ENCODE measurements around the gene TMEM97. TPM values are rescaled to one million over a fixed set of nuclear protein-coding genes. Genes with fewer than 3 reads are reported as not detected.
"Not testable (repeated sequence)": the region's sequence is repeated elsewhere in the genome, so short reads cannot be mapped to it uniquely, and the experiment has no call there.

Gene TMEM97
- total RNA-seq = 26.9 and 30.3 TPM in 2 replicates

GRCh38 chr17:28318759-28319597 is at the start of gene TMEM97:
TSS of gene TMEM97 (plus strand) at chr17:28319200. CDS start at chr17:28319240, 40 bp downstream.
- intact Hi-C loops (cut with micrococcal nuclease) = loop anchor here (1.0 to 5.0 kb wide), 10 partner anchors 16 to 510 kb away; partner anchors contain the start of genes IFT20, LYRM9, POLDIP2 and SARM1

DNA sequence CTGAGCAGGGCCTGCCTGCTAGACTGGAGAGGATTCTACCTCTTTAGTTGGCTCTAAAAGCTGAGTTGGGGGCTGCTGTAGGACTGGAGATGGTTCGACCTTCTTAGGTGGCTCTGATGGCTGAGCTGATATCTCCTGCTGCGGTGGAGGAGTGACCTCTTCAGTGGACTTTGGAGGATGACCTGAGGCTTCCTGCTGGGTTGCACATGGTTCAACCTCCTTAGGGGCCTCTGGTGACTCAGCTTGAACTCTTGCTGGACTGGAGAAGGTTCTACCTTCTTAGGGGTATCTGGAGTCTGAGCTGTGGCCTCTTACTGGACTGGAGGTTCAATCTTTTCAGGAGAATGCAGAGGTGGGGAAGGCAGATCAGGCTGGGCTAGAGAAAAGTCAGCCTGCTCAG is 48.9 kb upstream of the TMEM97 start:
- intact Hi-C loops (cut with micrococcal nuclease) = no loop called here

DNA sequence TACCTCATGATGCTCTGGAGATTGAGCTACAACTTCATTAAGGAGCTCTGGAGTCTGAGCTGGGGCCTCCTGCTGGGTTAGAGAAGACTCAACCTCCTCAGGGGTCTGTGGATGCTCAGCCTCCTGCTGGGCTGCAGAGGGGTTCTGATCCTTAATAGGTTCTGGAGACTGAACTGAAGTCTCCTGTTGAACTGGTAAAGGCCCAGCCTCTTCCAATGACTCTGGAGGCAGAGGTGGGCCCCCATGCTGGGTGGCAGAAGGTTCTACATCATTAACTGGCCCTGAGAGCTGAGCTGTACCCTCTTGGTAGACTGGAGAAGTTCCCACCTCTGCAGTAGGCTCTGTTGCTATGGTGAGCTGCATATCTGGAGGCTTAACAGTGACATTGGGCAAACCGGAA is 48.1 kb upstream of the TMEM97 start:
- intact Hi-C loops (cut with micrococcal nuclease) = no loop called here

GRCh38 chr17:28271431-28271830 is 47.6 kb upstream of the TMEM97 start:
- intact Hi-C loops (cut with micrococcal nuclease) = no loop called here

- intact Hi-C loops (cut with micrococcal nuclease) = no loop called here
These were observed 46.8 kb upstream of the TMEM97 start for GRCh38 chr17:28272166-28272565.

- intact Hi-C loops (cut with micrococcal nuclease) = not testable (repeated sequence)
These were observed 45.7 kb upstream of the TMEM97 start for GRCh38 chr17:28273341-28273740.

GRCh38 chr17:28274591-28275265 is 44.3 kb upstream of the TMEM97 start:
- intact Hi-C loops (cut with micrococcal nuclease) = loop anchor here (5.0 kb wide), 1 partner anchor 42 kb away; no protein-coding TSS in a partner anchor

DNA sequence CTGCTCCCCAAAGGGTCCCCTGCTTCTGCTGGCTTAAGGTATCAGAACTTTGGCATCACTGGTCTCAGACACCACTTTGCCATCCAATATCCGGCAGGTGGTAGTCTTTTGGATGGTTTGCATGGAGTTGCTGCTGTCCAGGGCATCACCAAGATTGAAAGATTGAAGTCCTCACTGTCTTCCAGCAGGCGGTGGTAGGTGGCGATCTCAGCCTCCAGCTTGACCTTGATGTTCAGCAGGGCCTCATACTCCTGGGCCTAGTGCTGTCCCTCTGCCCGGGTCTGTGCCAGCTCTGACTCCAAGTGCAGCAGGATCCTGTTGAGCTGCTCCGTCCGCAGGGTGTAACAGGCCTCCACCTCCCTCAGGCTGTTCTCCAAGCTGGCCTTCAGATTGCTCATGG is 43.0 kb upstream of the TMEM97 start:
- intact Hi-C loops (cut with micrococcal nuclease) = loop anchor here (5.0 kb wide), 1 partner anchor 44 kb away; no protein-coding TSS in a partner anchor

GRCh38 chr17:28279411-28279810 is 39.6 kb upstream of the TMEM97 start:
- intact Hi-C loops (cut with micrococcal nuclease) = loop anchor here (2.0 to 5.0 kb wide), 2 partner anchors 47 to 55 kb away; partner anchors contain the start of genes IFT20 and TNFAIP1

- intact Hi-C loops (cut with micrococcal nuclease) = no loop called here
These were observed 38.2 kb upstream of the TMEM97 start for GRCh38 chr17:28280826-28281225.

GRCh38 chr17:28282596-28282995 is 36.4 kb upstream of the TMEM97 start:
- intact Hi-C loops (cut with micrococcal nuclease) = no loop called here

DNA sequence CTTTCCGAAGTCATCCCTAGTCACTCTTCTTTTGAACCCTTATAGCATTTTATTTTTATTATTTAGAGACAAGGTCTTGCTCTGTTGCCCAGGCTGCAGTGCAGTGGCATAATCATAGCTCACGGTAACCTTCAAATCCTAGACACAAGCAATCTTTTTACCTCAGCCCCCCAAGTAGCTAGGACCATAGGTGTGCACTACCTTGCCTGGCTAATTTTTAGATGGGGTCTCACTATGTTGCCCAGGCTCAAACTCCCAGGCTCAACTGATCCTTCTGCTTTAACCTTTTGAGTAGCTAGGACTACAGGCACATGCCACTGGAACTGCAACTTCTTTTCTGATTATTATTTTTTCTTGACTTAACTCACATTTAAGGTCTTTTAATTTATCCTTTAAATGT is 33.0 kb upstream of the TMEM97 start:
- intact Hi-C loops (cut with micrococcal nuclease) = no loop called here

DNA sequence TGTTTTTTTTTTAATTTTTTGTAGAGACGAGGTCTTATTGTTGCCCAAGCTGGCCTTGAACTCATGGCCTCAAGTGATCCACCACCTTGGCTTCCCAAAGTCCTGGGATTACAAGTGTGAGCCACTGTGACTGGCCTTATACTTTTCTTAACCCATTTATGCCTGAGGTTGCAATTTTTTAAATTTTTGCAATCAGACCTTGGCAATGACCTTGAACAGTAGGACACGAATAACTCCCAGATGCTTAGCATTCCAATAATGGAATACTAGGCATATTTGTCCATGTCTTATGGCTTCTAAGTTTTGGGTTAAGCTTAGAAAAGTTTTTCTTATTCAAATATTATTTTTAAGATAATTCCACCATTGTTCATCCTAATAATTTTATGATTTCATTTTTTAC is 28.3 kb upstream of the TMEM97 start:
- intact Hi-C loops (cut with micrococcal nuclease) = no loop called here

GRCh38 chr17:28291780-28292330 is 27.1 kb upstream of the TMEM97 start:
- intact Hi-C loops (cut with micrococcal nuclease) = no loop called here

- intact Hi-C loops (cut with micrococcal nuclease) = not testable (repeated sequence)
These were observed 26.1 kb upstream of the TMEM97 start for GRCh38 chr17:28292878-28293277.

GRCh38 chr17:28293994-28294393 is 25.0 kb upstream of the TMEM97 start:
- intact Hi-C loops (cut with micrococcal nuclease) = no loop called here

DNA sequence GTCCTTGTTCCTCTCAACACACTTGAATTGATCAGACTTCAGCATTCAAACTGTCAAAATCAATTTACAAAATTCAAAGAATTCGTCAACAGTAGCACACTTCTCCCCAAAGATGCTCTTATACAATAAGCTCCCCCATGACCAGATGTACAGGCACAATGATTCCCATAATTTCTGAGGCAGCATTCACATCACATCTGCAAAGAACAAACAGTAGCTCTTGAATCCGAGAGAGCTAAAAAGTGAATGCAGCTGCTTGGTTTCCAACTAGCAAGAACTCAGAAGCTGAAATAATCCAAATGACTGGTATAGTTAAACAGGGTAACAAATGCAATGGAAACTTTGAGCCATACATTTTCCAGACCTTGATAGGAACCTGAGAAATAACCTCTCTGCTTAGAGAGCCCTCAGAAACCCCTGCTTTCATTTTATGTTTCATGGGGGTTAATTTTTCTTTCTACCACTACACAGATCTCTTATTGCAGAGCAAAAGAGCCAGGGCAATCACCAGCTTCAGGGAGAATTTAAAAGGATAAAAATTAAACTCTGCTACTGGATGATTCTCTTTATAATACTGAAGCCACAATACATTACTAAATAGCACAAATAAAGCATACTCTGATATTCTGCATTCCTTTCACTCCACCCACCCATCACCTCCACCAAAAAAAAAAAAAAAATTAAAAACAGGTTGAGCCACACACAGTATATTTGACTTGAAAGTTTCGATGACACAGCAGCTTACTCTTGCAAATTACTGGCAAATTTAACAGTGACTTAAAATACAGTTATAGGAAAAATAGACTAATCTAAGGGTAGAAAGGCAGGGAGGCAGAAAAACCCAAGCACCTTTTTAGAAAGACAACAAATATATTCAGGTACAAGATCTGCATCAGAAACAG is 23.1 kb upstream of the TMEM97 start:
- intact Hi-C loops (cut with micrococcal nuclease) = no loop called here

- intact Hi-C loops (cut with micrococcal nuclease) = no loop called here
These were observed 20.6 kb upstream of the TMEM97 start for GRCh38 chr17:28298449-28298848.

GRCh38 chr17:28306954-28307401 is 12.0 kb upstream of the TMEM97 start:
- intact Hi-C loops (cut with micrococcal nuclease) = no loop called here

DNA sequence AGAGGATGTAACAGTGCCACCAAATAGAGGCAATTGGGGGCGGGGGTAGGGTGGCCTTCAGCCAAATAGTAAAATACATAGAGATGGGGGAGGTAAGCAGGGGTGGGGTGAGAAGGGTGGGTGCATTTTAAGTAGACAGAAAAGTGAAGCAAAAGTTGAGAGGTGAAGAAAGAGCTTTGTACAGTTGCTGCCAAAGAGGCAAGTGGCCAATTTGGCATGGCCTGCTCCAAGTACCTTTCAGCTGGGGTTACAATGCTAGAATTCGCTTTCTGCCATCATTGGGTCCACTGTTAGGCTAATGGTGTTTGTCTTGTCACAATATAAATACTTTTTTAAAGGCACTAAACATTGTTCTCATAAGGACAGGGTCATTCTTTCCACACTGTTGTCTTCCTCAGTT is 5.2 kb upstream of the TMEM97 start:
- intact Hi-C loops (cut with micrococcal nuclease) = no loop called here

Measured in T-helper 1 cell treated with Interleukin-12 subunit alpha and Interleukin-12 subunit beta and Interleukin-4 antibody, amounts not matched to agents 30 ng/mL and 1 ng/mL, for 36 hours (primary cell).